ENCODE results near the gene CACNA1C.

DNA sequence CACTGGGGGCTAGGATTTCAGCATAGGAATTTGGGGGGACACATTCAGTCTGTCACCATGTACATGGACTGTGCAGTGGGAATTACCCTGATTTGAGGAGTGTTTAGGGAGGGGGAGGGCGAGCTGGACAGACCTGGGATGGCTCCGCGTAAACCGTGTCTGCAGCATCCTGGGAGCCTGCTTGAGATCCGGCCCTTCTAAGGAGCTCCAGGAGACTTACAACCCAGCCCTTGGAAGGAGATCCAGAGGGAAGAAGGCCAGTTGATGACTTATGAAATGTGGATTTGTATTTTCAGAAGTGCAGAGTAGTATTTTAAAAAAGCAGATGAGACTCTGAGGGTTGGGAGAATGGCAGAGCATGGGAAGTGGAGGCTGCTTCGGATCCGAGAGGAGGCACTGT lies 153.2 kb downstream of the CACNA1C start:
- TF ChIP-seq POLR2AphosphoS5 (IDR thresholded peaks at IDR 0.05) (no peak), POLR2A (IDR thresholded peaks at IDR 0.05; ENCODE audit: low read depth) (no peak), EP300 (IDR thresholded peaks at IDR 0.05) (no peak)
- TF ChIP-seq, protein P1, sequence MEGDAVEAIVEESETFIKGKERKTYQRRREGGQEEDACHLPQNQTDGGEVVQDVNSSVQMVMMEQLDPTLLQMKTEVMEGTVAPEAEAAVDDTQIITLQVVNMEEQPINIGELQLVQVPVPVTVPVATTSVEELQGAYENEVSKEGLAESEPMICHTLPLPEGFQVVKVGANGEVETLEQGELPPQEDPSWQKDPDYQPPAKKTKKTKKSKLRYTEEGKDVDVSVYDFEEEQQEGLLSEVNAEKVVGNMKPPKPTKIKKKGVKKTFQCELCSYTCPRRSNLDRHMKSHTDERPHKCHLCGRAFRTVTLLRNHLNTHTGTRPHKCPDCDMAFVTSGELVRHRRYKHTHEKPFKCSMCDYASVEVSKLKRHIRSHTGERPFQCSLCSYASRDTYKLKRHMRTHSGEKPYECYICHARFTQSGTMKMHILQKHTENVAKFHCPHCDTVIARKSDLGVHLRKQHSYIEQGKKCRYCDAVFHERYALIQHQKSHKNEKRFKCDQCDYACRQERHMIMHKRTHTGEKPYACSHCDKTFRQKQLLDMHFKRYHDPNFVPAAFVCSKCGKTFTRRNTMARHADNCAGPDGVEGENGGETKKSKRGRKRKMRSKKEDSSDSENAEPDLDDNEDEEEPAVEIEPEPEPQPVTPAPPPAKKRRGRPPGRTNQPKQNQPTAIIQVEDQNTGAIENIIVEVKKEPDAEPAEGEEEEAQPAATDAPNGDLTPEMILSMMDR (IDR thresholded peaks at IDR 0.05): no peak
